ENCODE results near the gene MED13. TPM values are rescaled to one million over a fixed set of nuclear protein-coding genes. Genes with fewer than 3 reads are reported as not detected.
"Not testable (repeated sequence)": the region's sequence is repeated elsewhere in the genome, so short reads cannot be mapped to it uniquely, and the experiment has no call there.

The MED13 gene
- polyA plus RNA-seq, 3 donors: 2.1 to 32.0 (median 5.0) TPM

GRCh38 chr17:62001105-62001504, 64.0 kb downstream of the MED13 start:
- Mint-ChIP-seq H3K9me3 (no peaks in the 10 kb centered on the region), H3K27me3 (ENCODE audit: low read depth in 3 of 3) (no peaks in the 10 kb centered on the region), H3K4me3 (no peak overlapping the region), H3K4me1 (no peaks in the 10 kb centered on the region), H3K27ac (no peak overlapping the region), H3K36me3 (peaks cover 31 to 60% of the 10 kb centered on the region in 2 donors)
- intact Hi-C loops (cut with micrococcal nuclease): no loop called here
- no peak overlapping the region for H3K9ac ChIP-seq (ENCODE audit: insufficient read depth, low read length, poor library complexity, severe bottlenecking)
- no peak for DNase-seq
- peaks cover 61% of the 10 kb centered on the region for H3K79me2 ChIP-seq (ENCODE audit: insufficient read depth, low read length)
- no peaks in the 10 kb centered on the region for H3K4me1 ChIP-seq (ENCODE audit: control insufficient read depth in 1 of 2, insufficient read depth in 2 of 2, low read length in 2 of 2)
- H3K9me3 ChIP-seq (replicated peaks in 1 of 2; ENCODE audit: control insufficient read depth in 1 of 2, insufficient read depth in 1 of 2, low read length in 2 of 2): no peaks in the 10 kb centered on the region
- no peak overlapping the region for H3K4me2 ChIP-seq (replicated peaks; ENCODE audit: extremely low read depth, low read length, poor library complexity, severe bottlenecking)
- H2AFZ ChIP-seq (ENCODE audit: insufficient read depth, low read depth, low read length, poor library complexity, severe bottlenecking): no peak overlapping the region
- 95% methylated on average over 2 of the region's 2 CpGs for WGBS (ENCODE audit: insufficient coverage)
- no peaks in the 10 kb centered on the region for H3K27me3 ChIP-seq (ENCODE audit: control insufficient read depth in 2 of 2, insufficient read depth in 2 of 2, low read length in 2 of 2)
- H3K27ac ChIP-seq (ENCODE audit: low read depth in 1 of 2, low read length in 2 of 2): no peak overlapping the region
- peaks cover 96% of the 10 kb centered on the region for H4K20me1 ChIP-seq (ENCODE audit: insufficient read depth, low read length)
- H3K4me3 ChIP-seq (replicated peaks in 1 of 3; ENCODE audit: low read depth in 2 of 3, low read length in 3 of 3): no peak overlapping the region
- TF ChIP-seq CTCF (IDR thresholded peaks at IDR 0.05): no peak
- H3K36me3 ChIP-seq (replicated peaks in 1 of 2; ENCODE audit: control insufficient read depth in 1 of 2, insufficient read depth in 2 of 2, low read length in 2 of 2): peaks cover 31 to 91% of the 10 kb centered on the region in 2 donors

- no peak for TF ChIP-seq CTCF (IDR thresholded peaks at IDR 0.05)
- H3K79me2 ChIP-seq (ENCODE audit: insufficient read depth, low read length): peaks cover 56% of the 10 kb centered on the region
Measured at GRCh38 chr17:62000186-62000585, 64.9 kb downstream of the MED13 start.

GRCh38 chr17:61998534-61998933, 66.5 kb downstream of the MED13 start:
- H3K9me3 ChIP-seq (replicated peaks in 1 of 2; ENCODE audit: control insufficient read depth in 1 of 2, insufficient read depth in 1 of 2, low read length in 2 of 2); H3K27me3 ChIP-seq (ENCODE audit: control insufficient read depth in 2 of 2, insufficient read depth in 2 of 2, low read length in 2 of 2); H3K27me3 Mint-ChIP-seq (ENCODE audit: low read depth in 3 of 3); H3K9me3 Mint-ChIP-seq; H2AFZ ChIP-seq (ENCODE audit: insufficient read depth, low read depth, low read length, poor library complexity, severe bottlenecking); H3K4me3 ChIP-seq (replicated peaks in 1 of 3; ENCODE audit: low read depth in 2 of 3, low read length in 3 of 3); H3K27ac ChIP-seq (ENCODE audit: low read depth in 1 of 2, low read length in 2 of 2); H3K4me3 Mint-ChIP-seq; H3K4me1 Mint-ChIP-seq; H3K9ac ChIP-seq (ENCODE audit: insufficient read depth, low read length, poor library complexity, severe bottlenecking); intact Hi-C loops (cut with micrococcal nuclease); H3K27ac Mint-ChIP-seq; DNase-seq; H3K4me2 ChIP-seq (replicated peaks; ENCODE audit: extremely low read depth, low read length, poor library complexity, severe bottlenecking); H3K4me1 ChIP-seq (ENCODE audit: control insufficient read depth in 1 of 2, insufficient read depth in 2 of 2, low read length in 2 of 2): not testable (repeated sequence)
- Histone ChIP-seq H4K20me1 (ENCODE audit: insufficient read depth, low read length) (peaks cover 82% of the 10 kb centered on the region), H3K36me3 (replicated peaks in 1 of 2; ENCODE audit: control insufficient read depth in 1 of 2, insufficient read depth in 2 of 2, low read length in 2 of 2) (peaks cover 42 to 90% of the 10 kb centered on the region in 2 donors), H3K79me2 (ENCODE audit: insufficient read depth, low read length) (peaks cover 39% of the 10 kb centered on the region)
- H3K36me3 Mint-ChIP-seq: peaks cover 32 to 61% of the 10 kb centered on the region in 2 donors
- no CpG with 5 or more reads among the region's 4 CpGs for WGBS (ENCODE audit: insufficient coverage)

More at GRCh38 chr17:62000186-62000585, 64.9 kb downstream of the MED13 start:
- DNase-seq: no peak
- H3K36me3 ChIP-seq (replicated peaks in 1 of 2; ENCODE audit: control insufficient read depth in 1 of 2, insufficient read depth in 2 of 2, low read length in 2 of 2): peaks cover 30 to 91% of the 10 kb centered on the region in 2 donors
- no peak overlapping the region for H2AFZ ChIP-seq (ENCODE audit: insufficient read depth, low read depth, low read length, poor library complexity, severe bottlenecking)
- H3K9me3 ChIP-seq (replicated peaks in 1 of 2; ENCODE audit: control insufficient read depth in 1 of 2, insufficient read depth in 1 of 2, low read length in 2 of 2): no peaks in the 10 kb centered on the region
- no peak overlapping the region for H3K4me3 ChIP-seq (replicated peaks in 1 of 3; ENCODE audit: low read depth in 2 of 3, low read length in 3 of 3)
- 100% methylated on average over 2 of the region's 3 CpGs for WGBS (ENCODE audit: insufficient coverage)
- H3K9ac ChIP-seq (ENCODE audit: insufficient read depth, low read length, poor library complexity, severe bottlenecking): no peak overlapping the region
- no peaks in the 10 kb centered on the region for H3K4me1 Mint-ChIP-seq
- H3K4me3 Mint-ChIP-seq: no peak overlapping the region
- intact Hi-C loops (cut with micrococcal nuclease): no loop called here
- no peak overlapping the region for H3K4me2 ChIP-seq (replicated peaks; ENCODE audit: extremely low read depth, low read length, poor library complexity, severe bottlenecking)
- no peak overlapping the region for H3K27ac ChIP-seq (ENCODE audit: low read depth in 1 of 2, low read length in 2 of 2)
- H3K27me3 Mint-ChIP-seq (ENCODE audit: low read depth in 3 of 3): no peaks in the 10 kb centered on the region
- H4K20me1 ChIP-seq (ENCODE audit: insufficient read depth, low read length): peaks cover 91% of the 10 kb centered on the region
- H3K36me3 Mint-ChIP-seq: peaks cover 30 to 58% of the 10 kb centered on the region in 2 donors
- H3K27ac Mint-ChIP-seq: no peak overlapping the region
- no peaks in the 10 kb centered on the region for H3K9me3 Mint-ChIP-seq
- H3K4me1 ChIP-seq (ENCODE audit: control insufficient read depth in 1 of 2, insufficient read depth in 2 of 2, low read length in 2 of 2): no peaks in the 10 kb centered on the region
- H3K27me3 ChIP-seq (ENCODE audit: control insufficient read depth in 2 of 2, insufficient read depth in 2 of 2, low read length in 2 of 2): no peaks in the 10 kb centered on the region

Measured in CD14-positive monocyte (primary cell).